Measurements from ENCODE around the gene PYGL.

DNA sequence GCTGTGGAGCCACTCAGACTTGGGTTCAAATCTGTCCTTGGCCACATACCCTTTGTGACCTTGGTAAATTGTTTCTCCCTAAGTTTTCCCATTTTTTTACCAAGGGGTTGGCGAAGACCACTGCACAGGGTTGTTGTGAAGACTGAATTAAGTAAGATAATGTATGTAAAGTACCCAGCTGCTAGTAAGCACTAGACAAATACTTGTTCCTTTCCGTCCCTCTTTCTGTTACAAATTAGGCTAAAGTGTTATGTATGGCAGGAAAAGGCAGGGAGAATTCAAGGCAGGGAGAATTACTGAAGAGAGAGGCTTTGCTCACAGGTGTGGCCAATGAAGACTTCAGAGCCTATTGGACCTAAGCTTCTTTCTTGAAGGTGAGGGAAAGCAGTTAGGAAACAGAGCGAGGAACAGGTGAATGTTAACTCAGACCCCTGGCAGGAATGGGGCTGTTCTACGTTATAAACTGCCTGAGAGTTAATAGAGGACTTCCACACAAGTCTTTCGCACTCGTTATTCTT lies 46.6 kb downstream of the PYGL start:
- TF ChIP-seq, protein P1, sequence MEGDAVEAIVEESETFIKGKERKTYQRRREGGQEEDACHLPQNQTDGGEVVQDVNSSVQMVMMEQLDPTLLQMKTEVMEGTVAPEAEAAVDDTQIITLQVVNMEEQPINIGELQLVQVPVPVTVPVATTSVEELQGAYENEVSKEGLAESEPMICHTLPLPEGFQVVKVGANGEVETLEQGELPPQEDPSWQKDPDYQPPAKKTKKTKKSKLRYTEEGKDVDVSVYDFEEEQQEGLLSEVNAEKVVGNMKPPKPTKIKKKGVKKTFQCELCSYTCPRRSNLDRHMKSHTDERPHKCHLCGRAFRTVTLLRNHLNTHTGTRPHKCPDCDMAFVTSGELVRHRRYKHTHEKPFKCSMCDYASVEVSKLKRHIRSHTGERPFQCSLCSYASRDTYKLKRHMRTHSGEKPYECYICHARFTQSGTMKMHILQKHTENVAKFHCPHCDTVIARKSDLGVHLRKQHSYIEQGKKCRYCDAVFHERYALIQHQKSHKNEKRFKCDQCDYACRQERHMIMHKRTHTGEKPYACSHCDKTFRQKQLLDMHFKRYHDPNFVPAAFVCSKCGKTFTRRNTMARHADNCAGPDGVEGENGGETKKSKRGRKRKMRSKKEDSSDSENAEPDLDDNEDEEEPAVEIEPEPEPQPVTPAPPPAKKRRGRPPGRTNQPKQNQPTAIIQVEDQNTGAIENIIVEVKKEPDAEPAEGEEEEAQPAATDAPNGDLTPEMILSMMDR (conservative IDR thresholded peaks at IDR 0.05 in 1 of 2, IDR thresholded peaks at IDR 0.05 in 1 of 2; ENCODE audit: extremely low read depth in 1 of 2, insufficient read depth in 1 of 2, low read depth in 1 of 2, low read length in 2 of 2): no peak
- no peak for TF ChIP-seq EZH2 (IDR thresholded peaks at IDR 0.05; ENCODE audit: borderline replicate concordance, low read length)

Data from mammary epithelial cell (primary cell).